Coronary artery (tissue), 2 donors: Measurements from ENCODE around the gene C1orf232.

ENCODE experiments used
- DNase-seq: peaks from one replicate; pipeline ENCODE4 v3.0.0-alpha.2; 2017; ENCODE audit warnings: low spot score
- H3K27ac ChIP-seq, 2 donors: fragments of 200-600 bp; sonication (generic); one replicate each; pipeline ENCODE4 v1.5.1; 2016 to 2019
- H3K4me3 ChIP-seq: fragments of 200-600 bp; sonication (generic); 2 replicates; pipeline ENCODE4 v1.5.1; 2016; ENCODE audit warnings: mild to moderate bottlenecking, moderate library complexity
- TF ChIP-seq, protein P1 (sequence below): fragments of 200-600 bp; sonication (generic); IDR thresholded peaks from one replicate; pipeline ENCODE4 v1.5.1; 2019; ENCODE audit warnings: antibody characterized with exemption

The C1orf232 gene

GRCh38 chr1:26156285-26157038 is 12.3 kb downstream of the C1orf232 start:
- TF ChIP-seq, protein P1, sequence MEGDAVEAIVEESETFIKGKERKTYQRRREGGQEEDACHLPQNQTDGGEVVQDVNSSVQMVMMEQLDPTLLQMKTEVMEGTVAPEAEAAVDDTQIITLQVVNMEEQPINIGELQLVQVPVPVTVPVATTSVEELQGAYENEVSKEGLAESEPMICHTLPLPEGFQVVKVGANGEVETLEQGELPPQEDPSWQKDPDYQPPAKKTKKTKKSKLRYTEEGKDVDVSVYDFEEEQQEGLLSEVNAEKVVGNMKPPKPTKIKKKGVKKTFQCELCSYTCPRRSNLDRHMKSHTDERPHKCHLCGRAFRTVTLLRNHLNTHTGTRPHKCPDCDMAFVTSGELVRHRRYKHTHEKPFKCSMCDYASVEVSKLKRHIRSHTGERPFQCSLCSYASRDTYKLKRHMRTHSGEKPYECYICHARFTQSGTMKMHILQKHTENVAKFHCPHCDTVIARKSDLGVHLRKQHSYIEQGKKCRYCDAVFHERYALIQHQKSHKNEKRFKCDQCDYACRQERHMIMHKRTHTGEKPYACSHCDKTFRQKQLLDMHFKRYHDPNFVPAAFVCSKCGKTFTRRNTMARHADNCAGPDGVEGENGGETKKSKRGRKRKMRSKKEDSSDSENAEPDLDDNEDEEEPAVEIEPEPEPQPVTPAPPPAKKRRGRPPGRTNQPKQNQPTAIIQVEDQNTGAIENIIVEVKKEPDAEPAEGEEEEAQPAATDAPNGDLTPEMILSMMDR, result no peak
- H3K27ac ChIP-seq, result peak overlapping the region in 1 of 2 donors; percentile 54
- H3K4me3 ChIP-seq, result peak overlapping the region; percentile 21
- DNase-seq, result peak; percentile 67

GRCh38 chr1:26155370-26156284 is 13.1 kb downstream of the C1orf232 start:
- TF ChIP-seq, protein P1, result no peak
- Histone ChIP-seq H3K4me3 (peak overlapping the region; percentile 21), H3K27ac (peak overlapping the region in 1 of 2 donors; percentile 54)
- peak; percentile 64 for DNase-seq

DNA sequence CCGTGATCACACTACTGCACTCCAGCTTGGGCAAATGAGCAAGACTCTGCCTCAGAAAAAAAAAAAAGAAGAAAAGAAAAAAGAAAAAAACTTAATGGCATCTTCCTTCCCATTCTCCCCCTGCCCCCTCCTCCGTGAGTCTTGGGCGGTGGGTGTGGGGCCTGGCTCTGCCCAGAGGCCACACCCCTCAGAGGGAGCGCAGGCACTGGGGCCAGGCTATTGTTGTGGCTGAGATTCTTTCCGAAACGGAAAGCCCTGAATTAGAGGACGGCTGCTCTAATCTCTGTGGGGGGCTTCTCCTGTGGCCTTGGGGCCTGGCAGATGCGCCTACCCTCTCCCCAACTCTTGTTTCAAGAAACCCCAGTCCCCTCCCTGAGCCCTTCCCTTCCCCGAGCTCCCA is 14.0 kb downstream of the C1orf232 start:
- Histone ChIP-seq H3K4me3 (no peak overlapping the region), H3K27ac (peak overlapping the region in 1 of 2 donors; percentile 54)
- no peak for DNase-seq
- TF ChIP-seq, protein P1, result no peak

DNA sequence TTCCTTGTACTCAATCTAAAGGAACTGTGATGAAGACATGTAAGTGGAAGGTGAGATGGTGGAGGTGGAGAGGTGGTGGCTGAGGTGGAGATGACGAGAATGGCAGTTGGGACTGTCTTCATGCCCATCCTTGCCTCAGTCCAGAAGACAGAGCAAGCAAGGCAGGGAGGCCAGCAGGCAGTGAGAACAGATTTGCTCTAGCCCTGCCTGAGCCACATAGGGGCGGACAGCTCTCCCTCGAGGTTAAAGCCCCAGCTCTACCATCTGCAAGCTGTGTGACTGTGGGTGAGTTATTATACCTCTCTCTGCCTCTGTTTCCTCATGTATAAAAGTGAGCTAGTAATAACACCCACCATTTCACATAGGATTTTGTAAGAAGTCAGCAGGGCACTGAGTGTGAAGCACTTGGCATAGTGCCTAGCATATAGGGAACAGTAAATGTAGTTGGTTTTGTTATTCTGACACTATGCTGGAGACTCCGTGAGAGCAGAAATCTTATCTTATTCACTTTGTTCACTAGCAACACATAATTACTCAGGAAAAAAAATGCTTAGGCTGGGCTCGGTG is 14.7 kb downstream of the C1orf232 start:
- H3K4me3 ChIP-seq, result no peak overlapping the region
- H3K27ac ChIP-seq, result no peak overlapping the region
- TF ChIP-seq, protein P1, result no peak
- DNase-seq, result no peak

DNA sequence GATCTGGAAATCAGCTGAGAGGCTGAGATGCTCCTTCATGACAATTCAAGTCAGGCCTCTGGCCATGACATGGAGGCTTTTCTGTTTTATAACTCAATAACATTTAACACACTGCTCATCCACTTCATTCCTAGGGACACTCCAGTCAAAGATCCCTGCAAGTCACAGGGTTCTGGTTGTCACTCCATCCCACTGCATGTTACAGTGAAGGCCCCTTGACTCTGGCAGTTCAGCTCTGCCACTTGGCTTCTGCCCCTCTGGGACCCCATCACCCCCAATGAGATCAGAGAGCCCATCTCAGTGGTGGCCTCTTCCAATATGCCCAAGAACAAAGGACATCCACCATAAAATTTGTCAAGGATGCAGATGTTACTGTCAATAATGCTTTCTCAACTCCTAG is 19.9 kb downstream of the C1orf232 start:
- H3K27ac ChIP-seq, result no peak overlapping the region
- TF ChIP-seq, protein P1, result no peak
- DNase-seq, result no peak

GRCh38 chr1:26145960-26146294 is 22.8 kb downstream of the C1orf232 start:
- Histone ChIP-seq H3K4me3 (no peak overlapping the region), H3K27ac (no peak overlapping the region)
- TF ChIP-seq, protein P1, result no peak
- no peak for DNase-seq

More for the DNA sequence above, 19.9 kb downstream of the C1orf232 start:
- no peak overlapping the region for H3K4me3 ChIP-seq
